H4 (cell line): Measurements from ENCODE around the gene CACHD1. TPM values are rescaled to one million over a fixed set of nuclear protein-coding genes. Genes with fewer than 3 reads are reported as not detected.

Experiments used
- DNase-seq: peaks from one replicate; pipeline ENCODE4 v3.0.0-alpha.2; 2015; ENCODE audit warnings: low spot score
- total RNA-seq: library from RNA; depleted of rRNA; stranded (reverse); fragments of >200 nt; shearing (Covaris generic); gene quantifications from 2 replicates; pipeline ENCODE4 v1.2.3, GENCODE V29; 2014

CACHD1 gene
- total RNA-seq, 1 experiment from 2014 or later = 9.1 TPM

DNA sequence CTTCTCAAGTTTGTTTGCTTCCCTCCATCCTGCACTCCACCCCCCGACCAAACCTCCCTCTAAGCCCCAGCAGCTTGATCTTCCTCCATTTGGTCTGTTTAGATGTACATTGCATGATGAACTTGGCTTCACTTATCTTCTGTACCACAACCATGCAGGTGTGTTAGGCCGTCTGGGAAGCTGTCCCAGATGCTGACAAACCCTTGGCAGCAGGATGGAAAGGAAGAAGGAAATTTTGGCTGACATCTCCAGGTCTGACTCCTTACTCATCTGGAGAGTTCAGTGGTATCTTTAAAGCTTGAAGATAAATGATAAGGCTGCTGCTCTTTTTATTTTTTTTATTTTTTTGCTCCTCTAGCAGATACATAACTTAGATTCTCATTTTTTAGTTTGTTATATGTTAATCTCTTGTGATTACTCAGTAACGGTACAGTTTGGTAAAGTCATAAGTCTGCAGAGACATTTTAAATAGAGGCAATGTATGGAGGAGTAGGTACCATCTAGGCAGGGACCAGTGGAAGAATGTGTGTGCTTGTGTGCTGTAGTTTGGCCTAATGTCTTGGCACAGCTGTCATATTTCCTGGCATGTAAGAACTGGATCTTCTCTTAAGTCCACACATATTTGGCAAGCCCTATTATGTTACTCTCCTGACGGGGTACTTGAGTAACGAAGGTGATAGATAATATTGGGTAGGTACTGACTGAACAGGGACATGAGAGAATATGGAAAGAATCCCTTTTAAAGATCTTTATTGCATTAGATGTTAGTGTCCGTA, 79.7 kb downstream of the CACHD1 start:
- DNase-seq = no peak

GRCh38 chr1:64550510-64550909, 80.6 kb downstream of the CACHD1 start:
- DNase-seq = no peak

GRCh38 chr1:64550946-64551605, 81.1 kb downstream of the CACHD1 start:
- no peak for DNase-seq

DNA sequence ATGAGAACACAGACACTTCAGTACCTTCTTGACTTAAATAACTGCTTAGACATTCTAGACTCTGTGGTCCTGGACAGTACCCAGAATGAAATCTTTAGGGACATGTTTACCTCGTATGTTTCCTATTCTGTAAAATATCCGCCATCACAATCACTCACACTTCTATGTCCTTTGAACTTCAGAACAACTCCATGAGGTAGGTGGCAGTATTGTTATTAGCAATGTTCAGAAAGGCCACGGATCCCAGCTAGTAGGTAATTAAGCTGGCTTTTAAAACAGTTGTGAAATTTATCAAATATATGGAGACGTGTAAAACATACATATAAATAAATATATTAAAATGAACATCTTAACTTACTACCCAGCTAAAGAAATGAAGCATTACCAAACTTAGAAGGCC, 83.4 kb downstream of the CACHD1 start:
- DNase-seq = no peak

DNA sequence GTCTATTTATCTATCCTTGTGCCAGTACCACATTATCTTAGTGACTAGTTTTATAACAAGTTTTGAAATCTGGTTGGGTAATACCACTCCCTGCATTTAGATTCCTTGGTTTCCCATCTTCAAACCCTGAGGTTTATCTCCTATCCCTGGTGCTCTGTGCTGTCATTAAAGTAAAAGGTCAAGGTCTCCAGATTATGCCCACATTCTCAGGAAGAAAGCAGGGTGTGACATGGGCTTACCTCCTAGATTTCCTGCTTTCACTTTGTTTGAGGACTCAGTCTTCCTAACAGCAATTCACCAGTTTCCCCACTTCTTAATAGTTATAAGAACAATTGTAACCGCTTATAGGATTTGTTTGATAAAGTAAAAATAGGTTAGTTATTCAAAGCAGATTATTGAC, 86.0 kb downstream of the CACHD1 start:
- no peak for DNase-seq

DNA sequence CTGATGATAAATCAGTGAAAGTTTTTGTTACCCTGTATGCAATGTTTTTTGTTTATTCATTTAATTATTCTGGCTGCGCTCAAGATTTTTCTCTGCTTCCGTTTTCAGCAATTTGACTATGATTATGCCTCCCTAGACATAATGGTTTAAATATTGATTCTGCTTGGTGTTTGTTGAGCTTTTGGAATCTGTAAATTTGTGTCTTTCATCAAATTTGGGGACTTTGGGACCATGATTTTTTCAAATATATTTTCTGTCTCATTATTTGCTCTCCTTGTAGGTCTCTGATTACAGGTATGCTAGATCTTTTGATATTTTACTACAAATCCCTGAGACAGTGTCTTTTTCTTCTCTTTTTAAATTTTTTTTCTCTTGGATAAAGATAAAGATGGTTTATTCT, 92.1 kb downstream of the CACHD1 start:
- no peak for DNase-seq

DNA sequence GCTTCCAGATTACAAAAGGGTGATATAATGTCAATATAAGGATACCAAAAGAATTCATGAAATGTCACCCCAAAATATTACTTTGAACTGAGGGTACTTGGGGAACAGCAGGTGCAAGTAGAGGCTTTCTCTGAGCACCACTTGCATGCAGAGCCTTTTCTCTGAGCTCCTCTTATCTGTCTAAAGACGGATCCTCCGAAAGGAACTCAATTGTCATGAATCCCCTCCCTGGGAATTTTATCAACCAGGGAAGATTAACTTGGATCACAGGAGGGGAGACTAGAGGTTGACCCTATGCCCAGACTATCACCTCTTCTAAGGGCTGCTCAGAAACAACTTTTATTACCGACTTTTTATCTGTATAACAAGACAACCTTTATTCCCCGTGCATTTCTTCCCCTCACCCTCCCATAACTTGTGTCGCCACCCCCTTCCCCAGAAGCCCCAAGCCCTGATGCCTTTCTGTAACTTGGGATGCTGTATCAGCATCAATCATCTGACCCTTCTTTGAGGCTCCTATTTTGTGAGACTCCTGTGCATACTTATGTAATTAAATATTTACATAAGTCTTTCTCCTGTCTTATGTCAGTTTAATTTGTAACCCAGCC, 94.1 kb downstream of the CACHD1 start:
- DNase-seq = no peak

DNA sequence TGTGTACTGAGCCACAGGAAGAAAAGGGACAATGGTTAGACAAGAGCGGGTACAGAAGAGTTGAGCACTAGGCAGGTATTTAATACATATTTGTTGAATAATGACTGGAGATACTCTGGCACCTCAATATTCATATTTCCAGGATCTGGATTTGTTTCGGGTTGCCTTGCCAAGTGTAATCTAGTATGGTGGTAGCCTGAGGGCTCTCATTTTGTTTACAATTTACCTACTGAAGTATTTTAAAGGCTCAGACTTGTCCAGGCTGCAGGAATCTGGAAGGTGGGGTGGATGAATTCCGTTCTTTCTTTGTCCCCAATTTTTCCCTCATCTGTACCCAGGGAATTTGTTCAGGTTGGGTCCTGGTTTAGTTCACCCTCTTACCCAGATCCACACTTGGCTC, 95.0 kb downstream of the CACHD1 start:
- no peak for DNase-seq

- DNase-seq = no peak
Measured at GRCh38 chr1:64567426-64568170, 97.7 kb downstream of the CACHD1 start.

DNA sequence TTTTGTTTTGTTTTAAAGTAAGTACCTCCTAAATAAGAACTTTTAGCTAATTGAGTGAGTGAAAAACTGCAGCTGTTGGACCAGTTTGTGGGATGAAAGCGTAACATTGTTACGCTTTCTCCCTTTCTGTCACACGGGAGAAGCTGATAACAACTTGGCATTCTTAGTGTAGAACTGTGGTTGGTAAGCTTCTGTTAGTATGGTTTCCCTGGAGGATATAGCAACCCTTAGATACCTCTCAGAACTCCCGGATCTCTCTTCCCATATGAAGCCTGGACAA, 98.2 kb downstream of the CACHD1 start:
- no peak for DNase-seq

- DNase-seq = no peak
Measured at GRCh38 chr1:64569411-64569810, 99.5 kb downstream of the CACHD1 start.

GRCh38 chr1:64570267-64570855, 100.4 kb downstream of the CACHD1 start:
- no peak for DNase-seq

- no peak for DNase-seq
Measured at GRCh38 chr1:64572222-64572900, 102.4 kb downstream of the CACHD1 start.

DNA sequence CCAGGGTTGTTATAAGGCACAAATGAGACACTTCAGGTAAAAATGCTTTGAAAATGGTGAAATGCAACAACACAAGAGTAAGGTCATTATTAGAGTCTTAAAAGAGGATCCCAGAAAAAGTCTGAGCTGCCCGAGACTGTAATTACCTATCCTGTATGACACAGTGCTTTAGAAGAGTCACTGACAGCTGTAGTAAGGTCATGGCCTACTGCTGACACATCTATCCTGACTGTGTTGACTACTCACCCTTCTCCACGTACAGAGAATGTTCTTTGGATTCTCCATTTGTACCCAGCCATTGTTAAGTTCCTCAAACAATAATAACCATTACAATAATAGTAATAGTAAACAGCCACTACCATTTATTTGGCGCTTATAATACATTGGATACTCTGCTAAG, 104.4 kb downstream of the CACHD1 start:
- DNase-seq = no peak

DNA sequence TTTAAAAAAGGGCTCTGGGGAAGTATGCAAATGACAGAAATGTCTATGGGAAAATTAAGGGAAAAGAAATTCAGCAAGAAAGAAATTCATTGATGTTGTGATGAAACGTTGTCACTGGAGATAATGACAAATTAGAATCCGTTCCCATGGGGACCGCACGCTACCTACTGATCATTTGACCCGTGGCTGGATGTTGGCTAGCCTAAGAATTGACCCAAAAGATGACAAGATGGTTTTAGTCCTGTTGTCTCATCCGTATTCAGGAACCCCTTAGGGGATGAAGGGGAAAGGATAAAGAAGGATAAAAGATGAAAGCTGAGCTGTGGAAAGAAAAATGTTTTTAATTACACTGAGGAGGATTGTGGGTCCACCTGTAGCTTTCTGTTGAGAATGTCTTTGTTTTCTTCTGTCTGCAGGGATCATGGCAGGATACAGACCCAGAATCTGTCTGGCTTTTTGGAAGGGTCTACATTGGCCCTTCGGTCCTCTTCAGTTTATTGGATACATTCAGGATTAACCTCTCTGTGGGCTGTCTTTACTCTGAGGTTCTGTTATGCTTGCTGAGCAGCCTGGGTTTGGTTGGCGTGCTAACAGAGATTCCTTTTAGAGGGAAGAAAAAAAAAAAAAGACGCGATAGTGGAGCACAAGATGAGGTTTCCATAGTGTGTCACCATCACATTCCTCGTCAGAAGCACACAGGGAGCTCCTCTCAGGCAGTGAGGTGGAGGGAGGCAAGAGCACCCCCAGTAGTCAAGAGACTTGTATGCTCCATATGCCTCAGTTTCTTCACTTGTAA, 106.2 kb downstream of the CACHD1 start:
- no peak for DNase-seq

DNA sequence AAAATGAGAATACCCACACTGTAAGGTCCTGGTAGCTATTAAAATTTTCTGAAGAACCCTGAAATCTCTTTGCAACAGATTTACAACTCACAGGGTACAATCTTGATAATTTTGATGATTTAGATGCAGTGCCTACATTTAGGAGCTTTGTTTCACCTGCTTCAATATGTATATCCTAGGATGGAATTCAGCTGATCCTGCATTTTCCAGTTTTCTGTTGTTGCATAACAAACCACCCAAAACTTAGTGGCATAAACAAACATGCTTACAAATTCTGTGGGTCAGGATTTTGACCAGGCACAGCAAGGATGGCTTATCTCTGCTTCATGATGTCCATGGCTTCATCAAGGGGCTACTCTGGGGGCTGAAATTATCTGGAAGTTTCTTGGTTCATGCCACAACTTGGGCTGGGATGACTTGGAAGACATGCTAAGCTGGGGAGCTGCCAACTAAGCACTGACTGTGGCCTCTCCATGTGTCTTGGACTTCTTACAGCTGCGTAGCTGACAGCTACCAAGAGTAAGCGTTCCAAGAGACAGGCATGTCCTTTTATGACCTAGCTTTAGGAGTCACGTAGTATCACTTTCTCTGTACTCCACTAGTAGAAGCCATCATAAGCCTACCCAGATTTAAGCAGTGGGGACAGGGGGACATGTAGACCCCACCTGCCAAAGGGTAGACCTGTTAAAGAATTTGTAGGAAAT, 108.5 kb downstream of the CACHD1 start:
- DNase-seq = no peak

DNA sequence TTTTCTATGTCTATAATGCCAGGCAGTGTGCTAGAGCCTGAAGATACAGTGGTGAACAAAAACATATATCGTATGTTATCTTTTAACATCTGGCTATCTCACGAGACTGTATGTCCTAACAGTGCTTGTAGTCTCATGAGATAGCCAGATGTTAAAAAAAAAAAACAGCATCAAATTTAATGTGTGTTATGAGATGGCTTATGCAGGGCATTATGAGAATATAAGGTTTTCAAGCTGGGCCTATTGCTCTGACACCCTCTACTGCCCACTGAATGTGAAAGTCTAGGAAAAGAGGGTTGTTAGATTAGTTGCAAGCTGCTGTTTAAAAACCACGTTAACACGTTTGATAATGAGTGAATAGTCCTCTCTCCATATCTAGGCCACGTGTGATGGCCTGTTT, 109.8 kb downstream of the CACHD1 start:
- no peak for DNase-seq

- no peak for DNase-seq
Measured at GRCh38 chr1:64581135-64581842, 111.4 kb downstream of the CACHD1 start.

DNA sequence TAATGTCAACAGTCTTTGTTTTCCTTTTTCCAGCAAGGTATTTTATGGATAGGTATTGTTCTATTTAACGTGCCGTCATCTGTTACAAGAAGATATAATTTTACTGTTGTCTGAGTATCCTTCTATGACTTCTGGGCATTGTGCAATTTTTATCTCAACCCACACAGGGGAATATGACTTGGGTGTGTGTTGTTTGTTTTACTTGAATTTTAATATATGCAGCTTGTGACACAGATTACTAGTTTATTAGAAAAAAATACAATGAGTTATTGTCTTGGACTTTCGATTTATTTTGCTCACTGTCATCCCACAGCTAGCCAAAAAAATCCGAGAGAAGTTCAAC, 111.9 kb downstream of the CACHD1 start:
- DNase-seq = no peak

DNA sequence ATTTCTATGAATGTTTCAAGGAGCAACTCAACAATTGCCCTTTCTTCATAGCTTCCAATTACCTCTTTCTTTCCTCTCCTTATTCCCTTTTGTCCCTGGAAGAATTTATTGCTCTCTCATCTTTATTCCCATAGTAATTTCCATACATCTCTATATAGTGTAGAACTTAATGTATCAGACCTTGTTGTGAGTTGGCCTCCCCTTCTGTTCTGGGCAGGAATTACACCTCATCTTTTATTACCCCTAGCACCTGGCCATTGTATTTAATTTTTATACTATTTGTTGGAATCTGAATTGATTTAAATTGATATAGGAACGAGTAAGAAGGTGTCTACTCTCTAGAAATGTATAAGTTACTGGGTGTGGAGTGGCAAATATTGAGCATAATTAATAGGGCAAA, 114.5 kb downstream of the CACHD1 start:
- no peak for DNase-seq
